NCI-H1930 (cell line): ENCODE results near the gene LONRF2.
"Not testable (repeated sequence)": the region's sequence is repeated elsewhere in the genome, so short reads cannot be mapped to it uniquely, and the experiment has no call there.

Source experiments
- DNase-seq, 2 experiments: peaks; one replicate each; lab custom pipeline; 2025; lab: John Stamatoyannopoulos, UW

The LONRF2 gene

GRCh38 chr2:100321866-100322820, at the start of gene LONRF2:
Gene LONRF2, minus strand, starts transcription at chr2:100322501. Its CDS starts 408 bp downstream, at chr2:100322093.
- peak; percentile 61 to 67 for DNase-seq

GRCh38 chr2:100367163-100367562, 44.9 kb upstream of the LONRF2 start:
- no peak for DNase-seq

GRCh38 chr2:100365434-100365833, 43.1 kb upstream of the LONRF2 start:
- no peak for DNase-seq

- not testable (repeated sequence) for DNase-seq
Observed at GRCh38 chr2:100362269-100362668, 40.0 kb upstream of the LONRF2 start.

- no peak for DNase-seq
Observed at GRCh38 chr2:100359576-100359975, 37.3 kb upstream of the LONRF2 start.

- DNase-seq = no peak
Observed at GRCh38 chr2:100358554-100358953, 36.3 kb upstream of the LONRF2 start.

- no peak for DNase-seq
Observed at GRCh38 chr2:100352521-100352920, 30.2 kb upstream of the LONRF2 start.

- no peak for DNase-seq
Observed at GRCh38 chr2:100350661-100351185, 28.4 kb upstream of the LONRF2 start.

- not testable (repeated sequence) for DNase-seq
Observed at GRCh38 chr2:100345144-100345543, 22.8 kb upstream of the LONRF2 start.

- no peak for DNase-seq
Observed at GRCh38 chr2:100344433-100344832, 22.1 kb upstream of the LONRF2 start.

- not testable (repeated sequence) for DNase-seq
Observed at GRCh38 chr2:100342466-100342865, 20.2 kb upstream of the LONRF2 start.

GRCh38 chr2:100339823-100340222, 17.5 kb upstream of the LONRF2 start:
- no peak for DNase-seq

- no peak for DNase-seq
Observed at GRCh38 chr2:100334929-100335328, 12.6 kb upstream of the LONRF2 start.

GRCh38 chr2:100327742-100328141, 5.4 kb upstream of the LONRF2 start:
- no peak for DNase-seq

- DNase-seq = peak; percentile 38 to 51
Observed at GRCh38 chr2:100321179-100321865, 979 bp downstream of the LONRF2 start.

GRCh38 chr2:100320547-100321178, 1.6 kb downstream of the LONRF2 start:
- no peak for DNase-seq

GRCh38 chr2:100317634-100318033, 4.7 kb downstream of the LONRF2 start:
- no peak for DNase-seq

- DNase-seq = no peak
Observed at GRCh38 chr2:100309973-100310719, 12.2 kb downstream of the LONRF2 start.

- no peak for DNase-seq
Observed at GRCh38 chr2:100309311-100309710, 13.0 kb downstream of the LONRF2 start.

GRCh38 chr2:100303744-100304143, 18.6 kb downstream of the LONRF2 start:
- DNase-seq = no peak

- no peak for DNase-seq
Observed at GRCh38 chr2:100302585-100302892, 19.8 kb downstream of the LONRF2 start.
